Measurements from ENCODE around the gene R3HCC1L. TPM values are rescaled to one million over a fixed set of nuclear protein-coding genes. Genes with fewer than 3 reads are reported as not detected.

R3HCC1L gene
- total RNA-seq, 2 donors from 2014 or later: 9.9 to 10.9 TPM

- Histone ChIP-seq H3K4me3 (no peak overlapping the region), H3K9me3 (no peaks in the 10 kb centered on the region), H3K27me3 (no peaks in the 10 kb centered on the region), H3K27ac (no peak overlapping the region), H3K36me3 (replicated peaks in 1 of 2; ENCODE audit: insufficient read depth in 1 of 2, low read depth in 2 of 2) (no peaks in the 10 kb centered on the region), H3K4me1 (no peaks in the 10 kb centered on the region)
- ATAC-seq: no peak
- TF ChIP-seq POLR2A (IDR thresholded peaks at IDR 0.05) (no peak), CTCF (IDR thresholded peaks at IDR 0.05) (no peak)
- WGBS, 2 donors: 59 to 74% methylated on average over 6 of the region's 6 CpGs
- no peak for DNase-seq
- intact Hi-C loops (cut with DNase I): no loop called here
These were observed 36.2 kb upstream of the R3HCC1L start for GRCh38 chr10:98098247-98098646.

- no peak for ATAC-seq
- intact Hi-C loops (cut with DNase I): no loop called here
- 59 to 65% methylated on average over 3 of the region's 3 CpGs for WGBS, 2 donors
These were observed 34.0 kb upstream of the R3HCC1L start for GRCh38 chr10:98100476-98100875.

GRCh38 chr10:98101366-98101765 lies 33.1 kb upstream of the R3HCC1L start:
- TF ChIP-seq POLR2A (IDR thresholded peaks at IDR 0.05) (no peak), CTCF (IDR thresholded peaks at IDR 0.05) (no peak)
- Histone ChIP-seq H3K4me3 (no peak overlapping the region), H3K27ac (no peak overlapping the region), H3K9me3 (no peaks in the 10 kb centered on the region), H3K4me1 (no peaks in the 10 kb centered on the region), H3K36me3 (replicated peaks in 1 of 2; ENCODE audit: insufficient read depth in 1 of 2, low read depth in 2 of 2) (no peaks in the 10 kb centered on the region), H3K27me3 (no peaks in the 10 kb centered on the region)
- 66 to 79% methylated on average over 2 of the region's 2 CpGs for WGBS, 2 donors
- DNase-seq (no peak), ATAC-seq (no peak)
- intact Hi-C loops (cut with DNase I): no loop called here

More at GRCh38 chr10:98100476-98100875, 34.0 kb upstream of the R3HCC1L start:
- no peaks in the 10 kb centered on the region for H3K27me3 ChIP-seq
- no peaks in the 10 kb centered on the region for H3K36me3 ChIP-seq (replicated peaks in 1 of 2; ENCODE audit: insufficient read depth in 1 of 2, low read depth in 2 of 2)
- TF ChIP-seq CTCF (IDR thresholded peaks at IDR 0.05) (no peak), POLR2A (IDR thresholded peaks at IDR 0.05) (no peak)
- H3K9me3 ChIP-seq: no peaks in the 10 kb centered on the region
- no peaks in the 10 kb centered on the region for H3K4me1 ChIP-seq
- H3K4me3 ChIP-seq: no peak overlapping the region
- H3K27ac ChIP-seq: no peak overlapping the region
- no peak for DNase-seq

GRCh38 chr10:98104125-98104524 lies 30.3 kb upstream of the R3HCC1L start:
- no peaks in the 10 kb centered on the region for H3K27me3 ChIP-seq
- intact Hi-C loops (cut with DNase I): no loop called here
- H3K4me1 ChIP-seq: no peaks in the 10 kb centered on the region
- H3K27ac ChIP-seq: no peak overlapping the region
- no peak for TF ChIP-seq POLR2A (IDR thresholded peaks at IDR 0.05)
- TF ChIP-seq CTCF (IDR thresholded peaks at IDR 0.05): no peak
- ATAC-seq: no peak
- H3K36me3 ChIP-seq (replicated peaks in 1 of 2; ENCODE audit: insufficient read depth in 1 of 2, low read depth in 2 of 2): no peaks in the 10 kb centered on the region
- H3K9me3 ChIP-seq: no peaks in the 10 kb centered on the region
- no peak for DNase-seq
- H3K4me3 ChIP-seq: no peak overlapping the region
- WGBS, 2 donors: 56 to 70% methylated on average over 3 of the region's 3 CpGs

- no peak for ATAC-seq
- Histone ChIP-seq H3K36me3 (replicated peaks in 1 of 2; ENCODE audit: insufficient read depth in 1 of 2, low read depth in 2 of 2) (no peaks in the 10 kb centered on the region), H3K27ac (no peak overlapping the region), H3K27me3 (no peaks in the 10 kb centered on the region), H3K4me1 (no peaks in the 10 kb centered on the region), H3K9me3 (no peaks in the 10 kb centered on the region), H3K4me3 (no peak overlapping the region)
- no peak for DNase-seq
- TF ChIP-seq POLR2A (IDR thresholded peaks at IDR 0.05): no peak
- TF ChIP-seq CTCF (IDR thresholded peaks at IDR 0.05): no peak
- 81 to 82% methylated on average over 1 of the region's 1 CpG for WGBS, 2 donors
- intact Hi-C loops (cut with DNase I): no loop called here
These were observed 27.9 kb upstream of the R3HCC1L start for GRCh38 chr10:98106531-98106930.

All from body of pancreas (tissue), 4 donors.